ENCODE measurements around the gene CHRNB4. TPM values are rescaled to one million over a fixed set of nuclear protein-coding genes. Genes with fewer than 3 reads are reported as not detected.
"Not testable (repeated sequence)": the region's sequence is repeated elsewhere in the genome, so short reads cannot be mapped to it uniquely, and the experiment has no call there.

The CHRNB4 gene
- not detected in 2 replicates for total RNA-seq

- intact Hi-C loops (cut with micrococcal nuclease), result no loop called here
- H3K27me3 Mint-ChIP-seq (ENCODE audit: insufficient read depth), result peaks cover 14% of the 10 kb centered on the region
- H3K27ac Mint-ChIP-seq, result no peak within 1 kb of the TSS
- DNase-seq (ENCODE audit: low spot score), result no peak
- no peaks in the 10 kb centered on the region for H3K36me3 Mint-ChIP-seq (ENCODE audit: low read depth)
- peak within 1 kb of the TSS; percentile 57 for H3K4me3 Mint-ChIP-seq
- no peaks in the 10 kb centered on the region for H3K4me1 Mint-ChIP-seq (ENCODE audit: low read depth)
- H3K9me3 Mint-ChIP-seq, result no peaks in the 10 kb centered on the region
Measured at GRCh38 chr15:78641102-78641748, at the start of gene CHRNB4. TSS of gene CHRNB4 (minus strand) at chr15:78641210. CDS start at chr15:78641133, 77 bp downstream.

- Mint-ChIP-seq H3K36me3 (ENCODE audit: low read depth) (no peaks in the 10 kb centered on the region), H3K9me3 (no peaks in the 10 kb centered on the region), H3K27me3 (ENCODE audit: insufficient read depth) (peaks cover 20% of the 10 kb centered on the region), H3K4me1 (ENCODE audit: low read depth) (no peaks in the 10 kb centered on the region), H3K27ac (no peak overlapping the region), H3K4me3 (no peak overlapping the region)
- intact Hi-C loops (cut with micrococcal nuclease), result no loop called here
- no peak for DNase-seq (ENCODE audit: low spot score)
Measured at GRCh38 chr15:78689626-78690025, 48.6 kb upstream of the CHRNB4 start.

- intact Hi-C loops (cut with micrococcal nuclease), result no loop called here
- Mint-ChIP-seq H3K27ac (no peak overlapping the region), H3K27me3 (ENCODE audit: insufficient read depth) (peaks cover 18% of the 10 kb centered on the region), H3K36me3 (ENCODE audit: low read depth) (no peaks in the 10 kb centered on the region), H3K9me3 (no peaks in the 10 kb centered on the region), H3K4me3 (no peak overlapping the region), H3K4me1 (ENCODE audit: low read depth) (no peaks in the 10 kb centered on the region)
- DNase-seq (ENCODE audit: low spot score), result no peak
Measured at GRCh38 chr15:78685925-78686324, 44.9 kb upstream of the CHRNB4 start.

- DNase-seq (ENCODE audit: low spot score), result no peak
- Mint-ChIP-seq H3K36me3 (ENCODE audit: low read depth) (no peaks in the 10 kb centered on the region), H3K4me1 (ENCODE audit: low read depth) (no peaks in the 10 kb centered on the region), H3K4me3 (no peak overlapping the region), H3K27me3 (ENCODE audit: insufficient read depth) (peaks cover 18% of the 10 kb centered on the region), H3K27ac (no peak overlapping the region), H3K9me3 (no peaks in the 10 kb centered on the region)
- intact Hi-C loops (cut with micrococcal nuclease), result no loop called here
Measured at GRCh38 chr15:78685159-78685921, 44.3 kb upstream of the CHRNB4 start.

- H3K27ac Mint-ChIP-seq, result no peak overlapping the region
- no peak for DNase-seq (ENCODE audit: low spot score)
- H3K4me3 Mint-ChIP-seq, result no peak overlapping the region
- no peaks in the 10 kb centered on the region for H3K9me3 Mint-ChIP-seq
- intact Hi-C loops (cut with micrococcal nuclease), result no loop called here
- H3K27me3 Mint-ChIP-seq (ENCODE audit: insufficient read depth), result peaks cover 18% of the 10 kb centered on the region
- no peaks in the 10 kb centered on the region for H3K36me3 Mint-ChIP-seq (ENCODE audit: low read depth)
- no peaks in the 10 kb centered on the region for H3K4me1 Mint-ChIP-seq (ENCODE audit: low read depth)
Measured at GRCh38 chr15:78684657-78685056, 43.6 kb upstream of the CHRNB4 start.

- H3K4me3 Mint-ChIP-seq; DNase-seq (ENCODE audit: low spot score); intact Hi-C loops (cut with micrococcal nuclease); H3K36me3 Mint-ChIP-seq (ENCODE audit: low read depth); H3K4me1 Mint-ChIP-seq (ENCODE audit: low read depth); H3K27ac Mint-ChIP-seq; H3K9me3 Mint-ChIP-seq: not testable (repeated sequence)
- H3K27me3 Mint-ChIP-seq (ENCODE audit: insufficient read depth), result peaks cover 12% of the 10 kb centered on the region
Measured at GRCh38 chr15:78683599-78683998, 42.6 kb upstream of the CHRNB4 start.

- H3K4me1 Mint-ChIP-seq (ENCODE audit: low read depth), result no peaks in the 10 kb centered on the region
- no peaks in the 10 kb centered on the region for H3K36me3 Mint-ChIP-seq (ENCODE audit: low read depth)
- intact Hi-C loops (cut with micrococcal nuclease), result no loop called here
Measured at GRCh38 chr15:78682693-78683410, 41.8 kb upstream of the CHRNB4 start.

GRCh38 chr15:78682004-78682651 is 41.1 kb upstream of the CHRNB4 start:
- Mint-ChIP-seq H3K9me3 (no peaks in the 10 kb centered on the region), H3K36me3 (ENCODE audit: low read depth) (no peaks in the 10 kb centered on the region), H3K27ac (no peak overlapping the region), H3K4me1 (ENCODE audit: low read depth) (no peaks in the 10 kb centered on the region), H3K4me3 (no peak overlapping the region), H3K27me3 (ENCODE audit: insufficient read depth) (peaks cover 5% of the 10 kb centered on the region)
- no peak for DNase-seq (ENCODE audit: low spot score)
- intact Hi-C loops (cut with micrococcal nuclease), result no loop called here

More at GRCh38 chr15:78682693-78683410, 41.8 kb upstream of the CHRNB4 start:
- Mint-ChIP-seq H3K27ac (no peak overlapping the region), H3K4me3 (no peak overlapping the region), H3K9me3 (no peaks in the 10 kb centered on the region), H3K27me3 (ENCODE audit: insufficient read depth) (peaks cover 8% of the 10 kb centered on the region)
- DNase-seq (ENCODE audit: low spot score), result no peak

- Mint-ChIP-seq H3K9me3 (no peaks in the 10 kb centered on the region), H3K27ac (no peak overlapping the region)
- intact Hi-C loops (cut with micrococcal nuclease), result no loop called here
Measured at GRCh38 chr15:78681281-78682003, 40.4 kb upstream of the CHRNB4 start.

GRCh38 chr15:78680431-78681075 is 39.5 kb upstream of the CHRNB4 start:
- H3K4me1 Mint-ChIP-seq (ENCODE audit: low read depth), result no peaks in the 10 kb centered on the region
- no peak overlapping the region for H3K4me3 Mint-ChIP-seq
- H3K36me3 Mint-ChIP-seq (ENCODE audit: low read depth), result no peaks in the 10 kb centered on the region
- no peak for DNase-seq (ENCODE audit: low spot score)
- no peak overlapping the region for H3K27ac Mint-ChIP-seq
- intact Hi-C loops (cut with micrococcal nuclease), result no loop called here
- H3K9me3 Mint-ChIP-seq, result no peaks in the 10 kb centered on the region
- peaks cover 5% of the 10 kb centered on the region for H3K27me3 Mint-ChIP-seq (ENCODE audit: insufficient read depth)

More at GRCh38 chr15:78681281-78682003, 40.4 kb upstream of the CHRNB4 start:
- no peaks in the 10 kb centered on the region for H3K36me3 Mint-ChIP-seq (ENCODE audit: low read depth)
- no peak overlapping the region for H3K4me3 Mint-ChIP-seq
- DNase-seq (ENCODE audit: low spot score), result no peak
- no peaks in the 10 kb centered on the region for H3K4me1 Mint-ChIP-seq (ENCODE audit: low read depth)
- H3K27me3 Mint-ChIP-seq (ENCODE audit: insufficient read depth), result peaks cover 5% of the 10 kb centered on the region

GRCh38 chr15:78679089-78679511 is 38.1 kb upstream of the CHRNB4 start:
- Mint-ChIP-seq H3K4me1 (ENCODE audit: low read depth) (no peaks in the 10 kb centered on the region), H3K4me3 (no peak overlapping the region), H3K36me3 (ENCODE audit: low read depth) (no peaks in the 10 kb centered on the region), H3K27ac (no peak overlapping the region), H3K27me3 (ENCODE audit: insufficient read depth) (peaks cover 2% of the 10 kb centered on the region), H3K9me3 (no peaks in the 10 kb centered on the region)
- intact Hi-C loops (cut with micrococcal nuclease), result no loop called here
- no peak for DNase-seq (ENCODE audit: low spot score)

All from activated T-helper 1 cell treated with anti-CD3 and anti-CD28 coated beads, Interleukin-12 subunit alpha, Interleukin-12 subunit beta, Interleukin-2, Interleukin-4 antibody, amounts not matched to agents 30 ng/mL and 10 ng/mL and 1 ng/mL, durations not matched to agents 14 hours and 24 hours and 36 hours (primary cell).